ENCODE results near the gene ZNF480. TPM values are rescaled to one million over a fixed set of nuclear protein-coding genes. Genes with fewer than 3 reads are reported as not detected.

ZNF480 gene
- 2.5 and 12.2 TPM in 2 replicates for total RNA-seq

GRCh38 chr19:52296773-52297600 lies at the start of gene ZNF480:
Gene ZNF480 (plus strand): TSS chr19:52297169. CDS start chr19:52300413, 3,244 bp downstream.

DNA sequence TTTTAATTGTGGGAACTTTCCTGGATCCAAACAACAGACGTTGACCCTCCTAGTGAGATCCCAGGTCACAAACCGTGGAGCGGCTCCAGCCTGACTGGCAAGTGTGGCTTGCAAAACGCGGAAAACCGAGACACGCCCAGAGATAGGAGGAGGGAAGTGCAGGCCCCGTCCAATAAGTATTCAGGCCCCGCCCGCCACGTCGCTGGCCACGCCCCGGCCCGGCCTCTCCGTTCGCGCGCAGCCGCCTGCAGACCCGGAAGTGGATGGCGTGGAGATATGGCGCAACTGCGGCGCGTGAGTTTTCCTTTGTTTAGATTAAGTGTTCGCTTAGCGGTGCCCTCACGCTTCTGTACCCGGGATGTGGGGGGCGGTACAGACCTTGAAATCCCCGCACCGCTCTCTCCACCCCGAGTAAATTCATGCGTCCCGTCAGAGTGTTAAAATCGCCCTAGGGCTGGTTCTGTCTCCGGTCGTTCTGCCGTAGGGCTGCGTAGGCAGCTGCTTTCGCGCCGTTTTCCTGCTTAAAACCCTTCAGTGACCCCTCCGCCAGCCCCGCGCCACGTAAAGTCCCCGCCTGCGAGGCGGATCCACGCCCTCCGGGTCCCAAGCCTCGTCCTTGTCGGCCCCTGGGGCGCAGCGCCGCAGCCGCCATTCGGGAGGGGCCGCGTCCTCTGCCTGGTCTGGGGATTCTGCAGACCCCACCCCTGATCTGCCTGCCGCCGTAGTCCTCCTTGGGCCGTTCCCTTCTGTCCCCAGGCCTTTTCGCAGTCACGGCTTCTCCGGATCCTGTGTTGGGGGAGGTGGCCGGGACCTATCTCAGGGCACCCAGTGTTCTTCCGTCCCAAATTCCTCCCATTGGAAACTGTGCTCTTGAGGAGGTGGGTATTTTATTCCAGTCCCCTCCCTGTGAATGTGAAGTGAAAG lies 27.4 kb upstream of the ZNF480 start, which contains the start of gene ZNF766:
Gene ZNF766 (plus strand): TSS at position 250 of the 924 bp plus-strand sequence. CDS start 27 bp downstream, at position 277.

GRCh38 chr19:52336117-52336790 lies 39.3 kb downstream of the ZNF480 start, which contains the start of gene ZNF610:
Gene ZNF610 (plus strand): TSS chr19:52336243. CDS start chr19:52349173, 12,930 bp downstream.

GRCh38 chr19:52369559-52370340 lies 72.8 kb downstream of the ZNF480 start, which contains the start of gene ZNF880:
Gene ZNF880 (plus strand): TSS chr19:52369923. CDS start chr19:52369966, 43 bp downstream.

Other genes with a start within 250 kb of the ZNF480 start
- 3.6 and 10.6 TPM in 2 replicates for gene ZNF432, start 248.3 kb upstream of the ZNF480 start, total RNA-seq
- gene ZNF841, start 201.4 kb upstream of the ZNF480 start, total RNA-seq = 4.9 and 9.1 TPM in 2 replicates
- 5.9 and 11.8 TPM in 2 replicates for gene ZNF616, start 157.2 kb upstream of the ZNF480 start, total RNA-seq
- gene ZNF836, start 125.5 kb upstream of the ZNF480 start, total RNA-seq = 2.7 and 6.0 TPM in 2 replicates
- gene PPP2R1A, start 107.1 kb upstream of the ZNF480 start, total RNA-seq = 231 and 295 TPM in 2 replicates
- 5.8 and 9.1 TPM in 2 replicates for gene ZNF766, start 27.6 kb upstream of the ZNF480 start, total RNA-seq
- 1.4 and 13.9 TPM in 2 replicates for gene ZNF610, start 39.1 kb downstream of the ZNF480 start, total RNA-seq
- 17.1 and 29.9 TPM in 2 replicates for gene ZNF880, start 72.8 kb downstream of the ZNF480 start, total RNA-seq
- 6.6 and 16.4 TPM in 2 replicates for gene ZNF528, start 100.7 kb downstream of the ZNF480 start, total RNA-seq
- gene ZNF534, start 132.0 kb downstream of the ZNF480 start, total RNA-seq = not detected in 2 replicates
- gene ZNF578, start 156.4 kb downstream of the ZNF480 start, total RNA-seq = 2.2 and 2.3 TPM in 2 replicates
- gene ZNF808, start 230.5 kb downstream of the ZNF480 start, total RNA-seq = 8.5 and 11.0 TPM in 2 replicates